ENCODE results near the gene CSNK1E. TPM values are rescaled to one million over a fixed set of nuclear protein-coding genes. Genes with fewer than 3 reads are reported as not detected.
A peak's percentile ranks its signal among the peaks of the same experiment; 100 is the strongest.

Gene CSNK1E
- total and polyA plus RNA-seq, 2 of the 4 experiments (the other 2 are of a cell fraction), result 116 to 276 TPM

GRCh38 chr22:38305471-38306448, 11.5 kb downstream of the CSNK1E start:
- CTCF ChIA-PET, result interaction anchor here (0.6 kb wide), 1 partner anchor 23 kb away, joined by 9 read pairs; no protein-coding TSS in a partner anchor
- H3K9me3 ChIP-seq (ENCODE audit: control insufficient read depth, insufficient read depth, low read length), result no peaks in the 10 kb centered on the region
- peak overlapping the region; percentile 51 for H3K27ac ChIP-seq (ENCODE audit: insufficient read depth, low read length)
- H3K27me3 ChIP-seq (ENCODE audit: control insufficient read depth, insufficient read depth, low read length), result no peaks in the 10 kb centered on the region
- no peak overlapping the region for H3K18ac ChIP-seq (ENCODE audit: low read depth, low read length)
- peak overlapping the region; percentile 61; the same call in 1 of the 2 replicates for H3K14ac ChIP-seq (replicated peaks; ENCODE audit: low read depth, low read length)
- no peak overlapping the region for H2AK9ac ChIP-seq (replicated peaks; ENCODE audit: low read depth, low read length, poor library complexity)
- H2BK20ac ChIP-seq (ENCODE audit: low read depth, low read length), result no peak overlapping the region
- POLR2A ChIA-PET (ENCODE audit: unreplicated experiment), result interaction anchor here (0.6 to 1.1 kb wide), 3 partner anchors 10 to 1997 kb away, joined by 4 to 30 read pairs (median 11); no protein-coding TSS in a partner anchor
- H2BK5ac ChIP-seq (ENCODE audit: low read depth, low read length, poor library complexity, severe bottlenecking), result peak overlapping the region; percentile 40
- H3K9ac ChIP-seq (ENCODE audit: low read depth, low read length), result no peak overlapping the region
- H3K4me2 ChIP-seq (ENCODE audit: low read depth, low read length), result peak overlapping the region; percentile 58
- no TSS peak for BruUV-seq (replicated peaks)
- H3K4ac ChIP-seq (ENCODE audit: low read depth, low read length), result no peak overlapping the region; the same call in 1 of the 2 replicates
- no peak overlapping the region for H2AFZ ChIP-seq (replicated peaks; ENCODE audit: low read length, poor library complexity)
- H3K23ac ChIP-seq (ENCODE audit: low read depth, low read length), result peak overlapping the region; percentile 3; the same call in 1 of the 2 replicates
- peaks cover 38% of the 10 kb centered on the region for H3K9me1 ChIP-seq (ENCODE audit: insufficient read depth, low read length)
- no peak overlapping the region for H3K56ac ChIP-seq (ENCODE audit: extremely low read depth, insufficient read depth, low read length)
- H3K4me3 ChIP-seq (ENCODE audit: insufficient read depth, low read depth, low read length), result no peak overlapping the region
- H3K4me1 ChIP-seq (ENCODE audit: control insufficient read depth, insufficient read depth, low read length), result peaks cover 33% of the 10 kb centered on the region
- no peak overlapping the region for H2AK5ac ChIP-seq (ENCODE audit: low read depth, low read length)
- dilution Hi-C loops (cut with HindIII; ENCODE audit: low sequenced_read_pairs, unreplicated experiment), result no loop called here
- 42% methylated on average over 6 of the region's 16 CpGs; no CpG with 5 or more reads in 1 of the 2 experiments for WGBS, 2 experiments (ENCODE audit: extremely low coverage in 2 of 2, insufficient read length in 1 of 2)
- in situ Hi-C loops (cut with MboI; ENCODE audit: low sequenced_read_pairs), result no loop called here
- intact Hi-C loops (cut with micrococcal nuclease), result no loop called here
- no peak overlapping the region for H2BK120ac ChIP-seq (ENCODE audit: low read depth, low read length)
- peaks cover 0 to 77% of the 10 kb centered on the region in 2 experiments; a peak in 3 of 4 replicates for H3K79me1 ChIP-seq (ENCODE audit: low read depth in 1 of 2, low read length in 2 of 2)
- H4K91ac ChIP-seq (ENCODE audit: insufficient read depth, low read depth, low read length), result no peak overlapping the region
- DNase-seq (peak; percentile 54), ATAC-seq (ENCODE audit: low read depth) (peak; percentile 19; the same call in 1 of the 2 replicates)
- no peak overlapping the region for H2BK15ac ChIP-seq (ENCODE audit: low read depth, low read length)
- peaks cover 100% of the 10 kb centered on the region for H4K20me1 ChIP-seq (ENCODE audit: insufficient read depth, low read length)
- no peak overlapping the region for H4K8ac ChIP-seq (ENCODE audit: low read depth in 2 of 2, low read length in 2 of 2)
- H3K36me3 ChIP-seq (ENCODE audit: control insufficient read depth, insufficient read depth, low read length), result peaks cover 62% of the 10 kb centered on the region
- H4K5ac ChIP-seq (ENCODE audit: low read depth, low read length), result no peak overlapping the region
- TF ChIP-seq MXI1 (IDR thresholded peaks at IDR 0.05; ENCODE audit: borderline replicate concordance, low read depth, low read length) (no peak), CTCF (conservative IDR thresholded peaks at IDR 0.05; ENCODE audit: low read depth, low read length) (no peak), RCOR1 (IDR thresholded peaks at IDR 0.05; ENCODE audit: insufficient replicate concordance, low read length) (no peak), FOS (IDR thresholded peaks at IDR 0.05; ENCODE audit: low read depth, low read length) (0 out of 2 replicates have a peak, but pooled peaks have one; percentile 21), POLR2A (IDR thresholded peaks at IDR 0.05; ENCODE audit: low read depth, low read length) (no peak), CHD1 (IDR thresholded peaks at IDR 0.05; ENCODE audit: low read depth, low read length) (no peak)

Measured in IMR-90 (cell line).